22Rv1 (cell line): Measurements from ENCODE around the gene DENND4B.

Experiments used
- CTCF ChIP-seq: fragments of 450-650 bp; IDR thresholded peaks from 2 replicates; pipeline ENCODE4 v1.5.1; 2017; ENCODE audit warnings: mild to moderate bottlenecking
- ZFX ChIP-seq: fragments of 450-650 bp; IDR thresholded peaks from 2 replicates; pipeline ENCODE4 v1.6.1; 2017; ENCODE audit warnings: antibody characterized with exemption, borderline replicate concordance

- TF ChIP-seq CTCF (no peak), ZFX (no peak)
Measured at GRCh38 chr1:153963850-153964331, 17.4 kb upstream of the DENND4B start.
